Muscle of arm (tissue), 12 donors: Measurements from ENCODE around the gene ITGAX. TPM values are rescaled to one million over a fixed set of nuclear protein-coding genes. Genes with fewer than 3 reads are reported as not detected.
A peak's percentile ranks its signal among the peaks of the same experiment; 100 is the strongest.
"Not testable (repeated sequence)": the region's sequence is repeated elsewhere in the genome, so short reads cannot be mapped to it uniquely, and the experiment has no call there.

Experiments used
- DNase-seq: peaks from one replicate; pipeline ENCODE4 v3.0.0-alpha.2; 2013
- polyA plus RNA-seq, 12 donors: library from polyadenylated mRNA; unstranded; fragments of 120-200 nt; gene quantifications; one replicate each; pipeline ENCODE4 v1.2.1, GENCODE V29; 2013; ENCODE audit not compliant: insufficient read length in 12 of 12

The ITGAX gene
- polyA plus RNA-seq, 12 donors: 0.34 to 7.5 (median 0.84) TPM; not detected in 2

DNA sequence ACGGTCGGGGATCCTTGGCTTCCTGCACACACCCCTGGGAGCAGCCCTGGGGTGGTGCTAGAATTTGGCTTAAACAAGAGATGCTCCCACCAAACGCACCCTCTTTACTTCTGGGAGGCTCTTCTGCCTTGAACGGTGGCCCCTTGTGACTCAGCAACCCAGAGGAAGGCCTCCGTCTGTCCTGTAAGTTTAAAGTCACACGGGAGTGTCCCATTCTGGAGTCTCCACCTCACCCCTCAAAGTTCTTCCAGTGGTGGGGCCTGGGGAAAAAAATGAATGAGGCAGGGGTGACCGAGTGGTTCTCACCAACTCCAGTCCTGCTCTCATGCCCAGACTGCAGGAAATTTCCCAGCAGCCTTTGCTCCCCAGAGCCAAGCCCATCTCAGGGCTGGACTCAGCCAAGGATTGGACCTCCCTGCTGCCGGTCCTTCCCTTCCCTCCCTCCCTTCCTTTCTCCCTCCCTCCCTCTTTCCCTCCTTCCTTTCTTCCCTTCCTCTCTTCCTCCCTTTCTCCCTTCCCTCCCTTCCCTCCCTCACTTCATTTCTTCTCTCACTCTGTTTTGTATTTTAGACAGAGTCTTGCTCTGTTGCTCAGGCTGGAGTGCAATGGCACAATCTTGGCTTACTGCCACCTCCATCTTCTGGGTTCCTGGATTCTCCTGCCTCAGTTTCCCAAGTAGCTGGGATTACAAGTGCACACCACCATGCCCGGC, 49.5 kb downstream of the ITGAX start:
- DNase-seq: no peak

DNA sequence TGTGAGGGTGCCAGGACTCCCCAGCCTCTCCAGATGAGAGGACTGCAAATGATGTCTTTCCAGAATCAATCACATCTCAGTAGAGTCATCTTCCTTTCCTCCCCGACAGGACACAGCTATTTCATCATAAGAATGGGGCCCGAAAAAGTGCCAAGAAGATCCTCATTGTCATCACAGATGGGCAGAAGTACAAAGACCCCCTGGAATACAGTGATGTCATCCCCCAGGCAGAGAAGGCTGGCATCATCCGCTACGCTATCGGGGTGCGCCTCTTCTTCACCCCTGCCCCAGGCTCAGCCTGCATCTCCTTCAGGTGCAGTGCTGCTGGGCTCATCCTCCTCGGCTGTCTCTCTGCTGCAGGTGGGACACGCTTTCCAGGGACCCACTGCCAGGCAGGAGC, 52.4 kb downstream of the ITGAX start:
- no peak for DNase-seq

DNA sequence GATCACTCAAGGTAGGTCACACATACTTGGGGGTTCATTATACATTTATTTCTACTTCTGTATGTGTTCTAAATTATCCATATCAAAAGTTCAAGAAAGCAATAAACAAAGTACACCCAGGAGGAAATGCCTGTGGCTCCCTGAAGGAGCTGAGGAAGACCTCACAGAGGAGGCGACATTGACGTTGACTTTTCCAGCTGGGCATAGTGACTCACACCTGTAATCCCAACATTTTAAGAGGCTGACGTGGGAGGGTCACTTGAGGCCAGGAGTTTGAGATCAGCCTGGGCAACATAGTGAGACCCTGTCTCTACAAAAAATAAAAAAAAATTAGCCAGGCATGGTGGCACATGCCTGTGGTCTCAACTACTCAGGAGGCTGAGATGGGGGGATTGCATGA, 54.5 kb downstream of the ITGAX start:
- no peak for DNase-seq

DNA sequence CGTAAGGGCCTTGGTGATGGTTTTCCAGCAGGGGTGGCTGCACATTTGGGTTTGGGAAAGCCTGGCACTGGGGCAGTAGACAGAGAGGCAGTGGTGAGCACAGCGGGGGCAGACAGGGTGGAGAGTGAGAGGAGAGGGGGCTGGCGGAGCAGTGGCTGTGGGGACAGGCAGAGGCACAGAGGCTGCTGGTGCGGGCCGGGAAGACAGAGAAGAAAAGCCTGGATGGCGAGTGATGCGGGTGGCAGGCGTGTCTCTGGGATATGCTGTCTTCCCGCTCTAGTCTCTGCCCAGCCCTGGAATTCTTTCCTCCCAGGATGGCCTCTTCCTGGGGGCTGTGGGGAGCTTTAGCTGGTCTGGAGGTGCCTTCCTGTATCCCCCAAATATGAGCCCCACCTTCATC, 55.1 kb downstream of the ITGAX start:
- DNase-seq: no peak

DNA sequence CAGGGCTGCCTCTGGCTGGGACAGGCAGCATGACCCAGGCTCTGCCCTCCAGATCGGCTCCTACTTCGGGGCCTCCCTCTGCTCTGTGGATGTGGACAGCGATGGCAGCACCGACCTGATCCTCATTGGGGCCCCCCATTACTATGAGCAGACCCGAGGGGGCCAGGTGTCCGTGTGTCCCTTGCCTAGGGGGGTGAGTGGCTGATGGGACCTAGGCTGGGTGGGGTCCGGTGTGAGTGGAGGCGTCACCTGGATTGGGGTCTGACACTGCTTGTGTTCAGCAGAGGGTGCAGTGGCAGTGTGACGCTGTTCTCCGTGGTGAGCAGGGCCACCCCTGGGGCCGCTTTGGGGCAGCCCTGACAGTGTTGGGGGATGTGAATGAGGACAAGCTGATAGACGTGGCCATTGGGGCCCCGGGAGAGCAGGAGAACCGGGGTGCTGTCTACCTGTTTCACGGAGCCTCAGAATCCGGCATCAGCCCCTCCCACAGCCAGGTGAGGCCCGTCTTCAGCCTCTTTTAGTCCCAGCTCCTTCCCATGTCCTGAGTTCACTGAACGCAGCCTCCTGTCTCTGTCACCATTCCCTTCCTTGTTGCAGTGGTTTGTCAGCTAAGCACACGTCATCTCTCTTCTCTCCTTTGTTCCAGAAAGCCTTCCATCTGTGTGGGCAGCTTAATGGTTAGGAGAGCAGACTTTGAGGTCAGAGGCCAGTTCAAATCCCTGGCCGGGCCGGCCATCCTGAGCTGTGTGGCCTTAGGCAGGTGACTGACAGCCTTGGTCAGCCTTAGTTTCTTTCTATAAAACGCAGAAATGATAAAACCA, 56.3 kb downstream of the ITGAX start:
- no peak for DNase-seq

- no peak for DNase-seq
These were observed 57.8 kb downstream of the ITGAX start for GRCh38 chr16:31412750-31413149.

DNA sequence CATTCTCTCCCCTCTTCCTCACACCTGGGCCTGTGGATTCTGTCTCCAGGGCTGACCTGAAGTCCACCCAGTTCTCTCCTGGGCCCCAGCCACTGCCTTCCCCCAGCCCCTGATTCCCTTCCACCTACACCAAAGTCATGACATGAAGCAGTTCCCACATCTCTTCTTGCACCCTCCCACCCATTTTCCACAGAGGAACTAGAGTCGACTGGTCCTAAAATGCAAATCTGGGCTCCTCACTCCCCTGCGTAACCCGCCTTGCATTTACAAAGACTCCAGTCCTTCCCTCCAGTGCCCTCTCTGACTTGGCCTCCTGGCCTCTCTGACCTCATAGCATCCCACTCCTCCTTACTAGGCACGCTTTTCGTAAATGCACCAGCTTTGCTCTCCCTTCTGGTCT, 58.4 kb downstream of the ITGAX start:
- DNase-seq: no peak

DNA sequence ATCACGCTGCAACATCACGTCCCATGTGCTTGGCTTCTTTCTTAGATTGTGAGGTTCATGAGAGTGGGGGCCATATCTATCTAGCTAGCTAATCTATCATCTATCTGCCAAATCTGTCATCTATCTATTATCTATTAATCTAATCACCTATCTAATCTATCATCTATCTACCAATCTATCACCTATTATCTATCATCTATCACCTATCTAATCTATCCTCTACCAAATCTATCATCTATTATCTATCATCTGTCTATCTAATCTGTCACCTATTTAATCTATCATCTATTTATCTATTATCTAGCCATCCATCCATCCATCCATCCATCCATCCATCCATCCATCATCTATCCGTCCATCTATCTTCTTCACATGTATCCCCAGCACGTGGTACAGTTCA, 59.0 kb downstream of the ITGAX start:
- no peak for DNase-seq

DNA sequence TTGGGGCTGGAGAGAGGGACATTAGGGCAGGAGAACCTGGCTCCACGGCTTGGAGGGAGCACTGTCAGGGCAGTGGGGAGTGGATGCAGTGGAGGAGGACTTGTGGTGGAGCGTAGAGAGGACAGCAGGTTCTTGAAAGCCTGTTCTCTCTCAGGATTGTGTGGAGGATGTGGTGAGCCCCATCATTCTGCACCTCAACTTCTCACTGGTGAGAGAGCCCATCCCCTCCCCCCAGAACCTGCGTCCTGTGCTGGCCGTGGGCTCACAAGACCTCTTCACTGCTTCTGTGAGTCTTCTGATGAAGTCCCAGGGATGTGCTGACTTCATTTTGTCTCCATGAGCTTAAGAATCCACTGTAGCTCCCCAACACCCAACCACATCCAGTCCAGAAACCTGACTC, 59.7 kb downstream of the ITGAX start:
- DNase-seq: no peak

- DNase-seq: no peak
These were observed 61.4 kb downstream of the ITGAX start for GRCh38 chr16:31416371-31416770.

- DNase-seq: not testable (repeated sequence)
These were observed 62.1 kb downstream of the ITGAX start for GRCh38 chr16:31417036-31417435.

GRCh38 chr16:31417916-31418315, 62.9 kb downstream of the ITGAX start:
- DNase-seq: no peak

GRCh38 chr16:31420037-31420436, 65.1 kb downstream of the ITGAX start:
- DNase-seq: no peak

DNA sequence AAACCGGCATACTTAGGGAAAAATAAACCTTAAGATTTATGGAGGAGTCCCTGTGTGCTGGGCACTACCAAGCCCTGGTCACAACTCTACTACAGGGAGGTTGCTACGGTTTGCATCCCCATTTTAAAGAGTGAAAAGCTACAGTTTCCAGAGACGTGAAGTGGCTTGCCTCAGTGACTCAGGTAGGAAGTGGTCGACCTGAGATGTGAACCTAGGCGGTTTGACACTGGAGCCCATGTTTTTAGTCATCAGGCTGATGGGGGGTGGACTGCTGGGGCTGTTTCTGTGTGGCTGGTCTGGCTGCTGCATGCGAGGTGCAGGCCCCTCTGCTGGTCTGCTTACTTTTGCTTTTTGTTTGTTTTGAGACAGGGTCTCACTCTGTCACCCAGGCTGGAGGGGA, 66.6 kb downstream of the ITGAX start:
- DNase-seq: no peak

DNA sequence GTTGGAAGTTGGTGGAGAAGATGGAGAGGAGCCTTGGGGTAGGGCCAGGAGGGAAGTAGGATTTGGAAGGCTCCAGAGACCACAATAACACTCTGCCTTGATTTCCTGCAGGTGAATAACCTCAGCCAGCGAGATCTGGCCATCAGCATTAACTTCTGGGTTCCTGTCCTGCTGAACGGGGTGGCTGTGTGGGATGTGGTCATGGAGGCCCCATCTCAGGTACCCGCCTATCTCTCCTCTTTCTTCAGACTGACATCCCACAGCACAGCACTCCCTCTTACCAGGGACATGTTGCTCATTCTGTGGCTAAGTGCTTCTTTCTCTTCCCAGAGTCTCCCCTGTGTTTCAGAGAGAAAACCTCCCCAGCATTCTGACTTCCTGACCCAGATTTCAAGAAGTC, 68.3 kb downstream of the ITGAX start:
- no peak for DNase-seq

GRCh38 chr16:31423801-31424200, 68.8 kb downstream of the ITGAX start:
- DNase-seq: no peak

- DNase-seq: peak; percentile 51
These were observed 72.7 kb downstream of the ITGAX start for GRCh38 chr16:31427441-31428278.

GRCh38 chr16:31428279-31428597, 73.3 kb downstream of the ITGAX start, which contains the start of gene COX6A2:
COX6A2 (minus strand) TSS chr16:31428360; CDS start chr16:31428325, 35 bp downstream.
- DNase-seq: no peak

- no peak for DNase-seq
These were observed 73.8 kb downstream of the ITGAX start for GRCh38 chr16:31428638-31429247.

- DNase-seq: no peak
These were observed 74.3 kb downstream of the ITGAX start for GRCh38 chr16:31429314-31429713.

DNA sequence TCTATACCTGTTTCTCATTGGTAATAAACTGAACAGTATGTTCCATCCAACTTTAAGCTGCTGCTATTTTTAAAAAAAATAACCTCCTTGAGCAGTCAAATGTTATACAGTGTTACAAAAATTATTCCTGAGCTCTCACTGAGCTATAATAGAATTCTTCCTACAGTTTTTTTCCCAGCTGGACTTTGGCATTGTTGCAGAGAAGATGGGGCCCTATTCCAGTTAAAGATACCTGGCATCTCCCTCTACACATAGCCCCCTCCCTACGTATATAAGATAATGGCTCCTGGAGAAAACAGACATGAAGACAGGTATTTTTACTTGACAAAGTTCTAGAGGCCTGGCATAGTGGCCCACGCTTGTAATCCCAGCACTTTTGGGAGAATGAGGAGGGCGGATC, 74.8 kb downstream of the ITGAX start:
- DNase-seq: no peak
